IMR-90 (cell line): ENCODE data around the gene ABO.

Source experiments
- BHLHE40 ChIP-seq: fragments of 150-350 bp; IDR thresholded peaks from 2 replicates; pipeline ENCODE4 v1.6.1; 2016; ENCODE audit warnings: mild to moderate bottlenecking, low read depth, low read length
- CTCF ChIP-seq: conservative IDR thresholded peaks from 2 replicates; pipeline ENCODE4 v1.5.1; 2012; ENCODE audit warnings: mild to moderate bottlenecking, low read depth, low read length, improper control_type of control experiment
- MAFK ChIP-seq: IDR thresholded peaks from 2 replicates; pipeline ENCODE4 v1.6.1; 2012; ENCODE audit warnings: low read depth, low read length, improper control_type of control experiment
- POLR2A ChIP-seq: IDR thresholded peaks from 2 replicates; pipeline ENCODE4 v1.6.1; 2012; ENCODE audit warnings: mild to moderate bottlenecking, low read depth, low read length
- USF2 ChIP-seq: fragments of 150-350 bp; IDR thresholded peaks from 2 replicates; pipeline ENCODE4 v1.6.1; 2017; ENCODE audit warnings: mild to moderate bottlenecking, antibody characterized with exemption, low read length, low read depth

- TF ChIP-seq CTCF = no peak
- no peak for TF ChIP-seq BHLHE40
- no peak for TF ChIP-seq POLR2A
- no peak for TF ChIP-seq MAFK
- no peak for TF ChIP-seq USF2
These were observed 49.6 kb downstream of the ABO start for GRCh38 chr9:133225171-133226011.
